Kidney epithelial cell (primary cell): ENCODE measurements around the gene TMEM154. TPM values are rescaled to one million over a fixed set of nuclear protein-coding genes. Genes with fewer than 3 reads are reported as not detected.

ENCODE experiments used
- DNase-seq: peaks from one replicate; pipeline ENCODE4 v3.0.0-alpha.2; 2010; ENCODE audit warnings: low read depth
- H3K27me3 ChIP-seq: 2 replicates; pipeline ENCODE4 v1.6.0; 2011; ENCODE audit warnings: low read length; ENCODE audit not compliant: control insufficient read depth, insufficient read depth
- H3K36me3 ChIP-seq: 2 replicates; pipeline ENCODE4 v1.5.1; 2011; ENCODE audit warnings: low read length; ENCODE audit not compliant: control insufficient read depth, insufficient read depth
- H3K4me3 ChIP-seq: 2 replicates; pipeline ENCODE4 v1.5.1; 2011; ENCODE audit warnings: low read depth, mild to moderate bottlenecking, control low read depth, low read length
- total RNA-seq: library from RNA; depleted of rRNA; stranded (reverse); fragments of >200 nt; gene quantifications from 2 replicates; pipeline ENCODE4 v1.2.3, GENCODE V29; 2015
- TF ChIP-seq, protein P1 (sequence below): IDR thresholded peaks from 2 replicates; pipeline ENCODE4 v1.5.1; 2011; ENCODE audit warnings: mild to moderate bottlenecking, moderate library complexity, low read length, control low read depth, inconsistent platforms; ENCODE audit not compliant: insufficient read depth, poor library complexity, severe bottlenecking

Gene TMEM154
- total RNA-seq, 1 donor from 2014 or later: 20.8 TPM

DNA sequence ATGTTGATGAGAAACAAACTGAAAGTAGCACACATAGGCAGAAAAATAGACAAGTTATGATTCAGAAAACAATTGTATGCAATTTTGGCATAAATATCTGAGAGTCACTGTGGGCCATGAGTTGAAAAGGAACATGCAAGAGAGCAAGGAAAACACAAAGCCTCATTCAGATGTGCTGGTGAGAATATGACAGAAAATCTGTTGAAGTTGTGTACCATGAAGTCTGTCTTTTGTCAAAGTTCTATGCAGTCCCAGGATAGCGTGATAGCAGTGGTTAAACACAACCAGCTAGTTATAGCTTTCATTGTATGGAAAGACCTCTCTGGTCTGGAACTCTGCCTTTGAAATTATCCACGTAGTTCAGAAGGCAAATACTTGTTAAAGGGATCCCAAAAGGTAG is 53.0 kb downstream of the TMEM154 start:
- Histone ChIP-seq H3K4me3 (no peak overlapping the region), H3K36me3 (no peaks in the 10 kb centered on the region), H3K27me3 (no peaks in the 10 kb centered on the region)
- TF ChIP-seq, protein P1, sequence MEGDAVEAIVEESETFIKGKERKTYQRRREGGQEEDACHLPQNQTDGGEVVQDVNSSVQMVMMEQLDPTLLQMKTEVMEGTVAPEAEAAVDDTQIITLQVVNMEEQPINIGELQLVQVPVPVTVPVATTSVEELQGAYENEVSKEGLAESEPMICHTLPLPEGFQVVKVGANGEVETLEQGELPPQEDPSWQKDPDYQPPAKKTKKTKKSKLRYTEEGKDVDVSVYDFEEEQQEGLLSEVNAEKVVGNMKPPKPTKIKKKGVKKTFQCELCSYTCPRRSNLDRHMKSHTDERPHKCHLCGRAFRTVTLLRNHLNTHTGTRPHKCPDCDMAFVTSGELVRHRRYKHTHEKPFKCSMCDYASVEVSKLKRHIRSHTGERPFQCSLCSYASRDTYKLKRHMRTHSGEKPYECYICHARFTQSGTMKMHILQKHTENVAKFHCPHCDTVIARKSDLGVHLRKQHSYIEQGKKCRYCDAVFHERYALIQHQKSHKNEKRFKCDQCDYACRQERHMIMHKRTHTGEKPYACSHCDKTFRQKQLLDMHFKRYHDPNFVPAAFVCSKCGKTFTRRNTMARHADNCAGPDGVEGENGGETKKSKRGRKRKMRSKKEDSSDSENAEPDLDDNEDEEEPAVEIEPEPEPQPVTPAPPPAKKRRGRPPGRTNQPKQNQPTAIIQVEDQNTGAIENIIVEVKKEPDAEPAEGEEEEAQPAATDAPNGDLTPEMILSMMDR: no peak
- no peak for DNase-seq

DNA sequence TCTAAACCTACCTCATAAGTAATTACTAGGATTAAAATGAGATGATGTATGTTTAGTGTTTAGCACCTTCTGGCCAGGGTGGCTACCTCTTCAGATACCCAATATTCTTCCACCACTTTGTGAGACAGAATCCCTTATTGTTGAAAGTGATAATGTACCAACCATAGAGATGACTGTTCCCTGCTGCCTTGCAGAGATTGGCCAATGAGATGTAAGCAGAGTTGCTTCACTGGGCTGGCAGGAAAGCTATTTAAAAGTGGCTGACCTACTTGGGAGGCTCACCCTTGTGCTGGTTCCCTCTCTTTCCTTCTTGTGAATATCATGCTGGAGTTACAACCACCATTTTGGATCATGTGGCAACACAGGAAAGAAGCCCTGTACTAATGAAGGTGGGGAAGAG is 58.9 kb downstream of the TMEM154 start:
- TF ChIP-seq, protein P1: no peak
- Histone ChIP-seq H3K4me3 (no peak overlapping the region), H3K27me3 (no peaks in the 10 kb centered on the region), H3K36me3 (no peaks in the 10 kb centered on the region)
- no peak for DNase-seq

DNA sequence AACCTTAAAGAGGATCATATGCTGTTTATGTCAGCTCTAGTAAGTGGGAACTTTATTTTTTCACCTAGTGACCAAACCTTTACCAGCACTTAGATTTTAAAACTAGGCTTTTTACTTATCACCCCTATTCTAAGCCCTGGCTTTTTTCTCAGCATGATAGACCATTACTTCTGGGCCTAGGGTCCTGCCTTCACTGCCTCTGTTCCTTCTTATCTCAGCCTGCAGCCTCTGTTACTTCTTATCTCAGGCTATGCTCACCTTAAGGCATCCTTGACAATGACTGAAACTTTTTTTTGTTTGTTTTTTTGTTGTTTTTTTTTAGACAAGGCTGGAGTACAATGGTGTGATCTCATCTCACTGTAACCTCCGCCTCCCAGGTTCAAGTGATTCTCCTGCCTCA is 59.6 kb downstream of the TMEM154 start:
- Histone ChIP-seq H3K36me3 (no peaks in the 10 kb centered on the region), H3K27me3 (no peaks in the 10 kb centered on the region), H3K4me3 (no peak overlapping the region)
- TF ChIP-seq, protein P1: no peak
- DNase-seq: no peak

DNA sequence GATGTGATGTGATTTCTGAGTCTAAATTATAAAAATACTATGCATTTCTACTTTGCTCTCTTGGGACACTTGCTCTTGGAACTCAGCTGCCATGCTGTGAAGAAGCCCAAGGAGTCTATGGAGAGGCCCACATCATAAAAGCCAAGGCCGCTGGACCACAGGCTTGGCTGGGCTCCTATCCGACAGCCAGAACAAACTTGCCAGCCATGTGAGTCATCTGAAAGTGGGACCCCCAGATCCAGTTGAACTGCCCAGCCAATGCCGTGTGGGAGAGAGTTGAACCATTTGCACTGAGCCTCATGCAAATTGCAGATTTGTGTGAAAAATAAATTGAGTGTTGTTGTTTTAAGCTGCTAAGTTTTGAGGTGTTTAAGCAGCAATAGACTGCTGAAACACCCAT is 60.2 kb downstream of the TMEM154 start:
- Histone ChIP-seq H3K36me3 (no peaks in the 10 kb centered on the region), H3K4me3 (no peak overlapping the region), H3K27me3 (no peaks in the 10 kb centered on the region)
- TF ChIP-seq, protein P1: no peak
- no peak for DNase-seq

DNA sequence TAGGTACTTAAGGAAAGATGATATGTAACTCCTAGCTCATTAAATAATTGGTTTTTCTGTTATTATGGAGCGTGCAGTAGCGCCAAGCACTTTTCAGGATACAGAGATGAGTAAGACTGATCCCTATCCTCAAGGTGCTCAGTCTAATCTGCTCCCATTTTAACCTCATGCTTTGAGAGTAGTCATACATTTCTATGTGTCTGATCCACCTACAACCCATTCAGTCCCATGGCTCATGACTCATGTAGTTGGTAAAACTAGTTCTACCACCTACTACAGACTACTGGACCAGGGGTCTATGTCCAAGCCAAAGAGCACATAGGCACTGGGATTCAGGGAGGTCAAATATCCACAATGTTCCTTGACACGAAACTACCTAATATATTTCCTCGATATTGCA is 60.8 kb downstream of the TMEM154 start:
- Histone ChIP-seq H3K27me3 (no peaks in the 10 kb centered on the region), H3K36me3 (no peaks in the 10 kb centered on the region), H3K4me3 (no peak overlapping the region)
- DNase-seq: no peak
- TF ChIP-seq, protein P1: no peak

DNA sequence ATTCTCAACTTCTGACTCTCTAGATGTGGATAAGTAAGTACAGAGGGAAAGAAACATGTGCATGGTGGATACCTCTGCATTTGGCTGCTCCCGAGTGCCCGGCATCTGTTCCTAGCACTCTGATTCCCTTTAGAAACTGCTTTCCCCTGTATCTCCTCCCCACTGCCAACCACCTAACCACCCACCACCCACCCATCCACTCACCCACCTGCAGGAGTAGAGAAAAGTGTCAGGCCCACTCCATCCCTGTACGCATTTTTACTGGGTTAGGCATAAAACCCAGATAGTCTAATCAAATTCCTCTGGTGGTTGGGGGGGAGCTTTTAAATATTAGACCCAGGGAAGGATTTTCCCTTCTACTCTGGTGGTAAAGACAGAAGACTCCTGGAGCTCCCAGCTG is 63.0 kb downstream of the TMEM154 start:
- Histone ChIP-seq H3K4me3 (no peak overlapping the region), H3K27me3 (no peaks in the 10 kb centered on the region), H3K36me3 (no peaks in the 10 kb centered on the region)
- no peak for DNase-seq
- TF ChIP-seq, protein P1: no peak
